CD4-positive, alpha-beta T cell (primary cell): ENCODE measurements around the gene NUB1. TPM values are rescaled to one million over a fixed set of nuclear protein-coding genes. Genes with fewer than 3 reads are reported as not detected.

Experiments
- ATAC-seq: fragments of 200-7000 bp; cut with Tn5 transposase; one replicate; pipeline ENCODE4 v1.10.0; 2022; ENCODE audit warnings: mild to moderate bottlenecking; ENCODE audit not compliant: poor library complexity
- CTCF ChIA-PET: fragments of 350-600 bp; sonication (Branson Sonifier 250); formaldehyde crosslinking; loops from one replicate; lab custom pipeline; 2021; ENCODE audit warnings: antibody characterized with exemption, inconsistent platforms; lab: Charles Lee
- POLR2A ChIA-PET: fragments of 350-600 bp; sonication (Branson Sonifier 250); formaldehyde crosslinking; loops from one replicate; lab custom pipeline; 2021; ENCODE audit warnings: antibody characterized with exemption, inconsistent platforms; lab: Charles Lee
- DNase-seq, 14 experiments: peaks; one replicate each; pipeline ENCODE4 v3.0.0-alpha.2; 2013 to 2020; ENCODE audit warnings: mixed read lengths in 2 of 14
- H3K27ac ChIP-seq, 2 donors: one replicate each; pipeline versions ENCODE4 v1.5.1 to v1.7.0; 2013; ENCODE audit warnings: low read length in 2 of 2, low read depth in 1 of 2, mild to moderate bottlenecking in 1 of 2
- H3K27me3 ChIP-seq, 2 experiments: 1 replicate in 1 of 2; 2 replicates in 1 of 2; pipeline versions ENCODE4 v1.6.1 to v1.7.0; 2013; ENCODE audit warnings: low read length in 2 of 2, control low read depth in 1 of 2, mild to moderate bottlenecking in 1 of 2, moderate library complexity in 1 of 2; ENCODE audit not compliant: insufficient read depth in 2 of 2, control insufficient read depth in 1 of 2
- H3K36me3 ChIP-seq: one replicate; pipeline ENCODE4 v1.6.1; 2013; ENCODE audit warnings: low read length, control low read depth; ENCODE audit not compliant: insufficient read depth
- H3K4me1 ChIP-seq: one replicate; pipeline ENCODE4 v1.6.1; 2013; ENCODE audit warnings: low read length, control low read depth; ENCODE audit not compliant: insufficient read depth
- H3K4me3 ChIP-seq: one replicate; pipeline ENCODE4 v1.5.1; 2013; ENCODE audit warnings: mild to moderate bottlenecking, low read length, moderate library complexity
- H3K9me3 ChIP-seq, 2 experiments: 1 replicate in 1 of 2; 2 replicates in 1 of 2; pipeline versions ENCODE4 v1.6.1 to v1.7.0; 2013; ENCODE audit warnings: low read length in 2 of 2, mild to moderate bottlenecking in 2 of 2, control low read depth in 1 of 2, moderate library complexity in 1 of 2; ENCODE audit not compliant: control insufficient read depth in 1 of 2, insufficient read depth in 1 of 2
- H3K27ac Mint-ChIP-seq: one replicate; pipeline ENCODE4 v1.8.0; 2020; ENCODE audit warnings: mixed read lengths
- H3K27me3 Mint-ChIP-seq: one replicate; pipeline ENCODE4 v1.8.0; 2021; ENCODE audit warnings: mixed read lengths
- H3K36me3 Mint-ChIP-seq: one replicate; pipeline ENCODE4 v1.8.0; 2021; ENCODE audit warnings: low read depth, mixed read lengths
- H3K4me1 Mint-ChIP-seq: one replicate; pipeline ENCODE4 v1.8.0; 2021; ENCODE audit warnings: low read depth, mixed read lengths
- H3K4me3 Mint-ChIP-seq: one replicate; pipeline ENCODE4 v1.8.0; 2020; ENCODE audit warnings: mild to moderate bottlenecking, mixed read lengths
- H3K9me3 Mint-ChIP-seq: one replicate; pipeline ENCODE4 v1.8.0; 2020; ENCODE audit warnings: mixed read lengths
- CTCF ChIP-seq: fragments of 200-600 bp; IDR thresholded peaks from one replicate; pipeline ENCODE4 v1.8.0; 2022; ENCODE audit warnings: antibody characterized with exemption, mild to moderate bottlenecking
- intact Hi-C, 2 experiments: fragments of 100-400 bp; cut with DNase I in 1 of 2; cut with micrococcal nuclease in 1 of 2; formaldehyde crosslinking; loops; one replicate each; pipeline versions ENCODE4 v1.15.1 to v1.9.0; 2023 to 2025; cut with DNase I, micrococcal nuclease
- total RNA-seq, 174 experiments: library from RNA in 2 of 174; stranded (reverse) in 2 of 174; gene quantifications; one replicate each; pipeline ENCODE4 v1.2.3 and lab custom pipeline; 2021 to 2026

Gene NUB1
- total RNA-seq, 2 experiments from 2014 or later = 86.0 to 90.4 TPM

- peaks cover 5% of the 10 kb centered on the region for H3K4me1 ChIP-seq
- intact Hi-C loops = no loop called here
- Mint-ChIP-seq H3K9me3 (no peaks in the 10 kb centered on the region), H3K27me3 (peaks cover 7% of the 10 kb centered on the region), H3K27ac (no peak overlapping the region), H3K4me1 (peaks cover 5% of the 10 kb centered on the region), H3K4me3 (no peak overlapping the region), H3K36me3 (no peaks in the 10 kb centered on the region)
- H3K9me3 ChIP-seq = peaks cover 5 to 29% of the 10 kb centered on the region in 2 experiments
- ATAC-seq (no peak), DNase-seq (no peak)
- TF ChIP-seq CTCF = no peak
- CTCF ChIA-PET = no interaction called here
- no peaks in the 10 kb centered on the region for H3K27me3 ChIP-seq
- no peak overlapping the region for H3K27ac ChIP-seq
- H3K4me3 ChIP-seq = no peak overlapping the region
- H3K36me3 ChIP-seq = no peaks in the 10 kb centered on the region
- POLR2A ChIA-PET = no interaction called here
These were observed 75.3 kb downstream of the NUB1 start for GRCh38 chr7:151416941-151417315.

GRCh38 chr7:151420144-151420543, 78.5 kb downstream of the NUB1 start:
- no peak for TF ChIP-seq CTCF
- no peak for ATAC-seq
- Histone ChIP-seq H3K36me3 (no peaks in the 10 kb centered on the region), H3K4me3 (no peak overlapping the region), H3K27me3 (no peaks in the 10 kb centered on the region), H3K9me3 (peaks cover 5 to 17% of the 10 kb centered on the region in 2 experiments), H3K27ac (no peak overlapping the region), H3K4me1 (no peaks in the 10 kb centered on the region)
- Mint-ChIP-seq H3K27me3 (no peaks in the 10 kb centered on the region), H3K27ac (no peak overlapping the region), H3K9me3 (no peaks in the 10 kb centered on the region), H3K36me3 (no peaks in the 10 kb centered on the region), H3K4me3 (no peak overlapping the region), H3K4me1 (no peaks in the 10 kb centered on the region)
- POLR2A ChIA-PET = interaction anchor here (1.1 kb wide), 1 partner anchor 10 kb away, joined by 3 read pairs; no protein-coding TSS in a partner anchor
- DNase-seq = no peak
- intact Hi-C loops = no loop called here
- CTCF ChIA-PET = no interaction called here

GRCh38 chr7:151422212-151422611, 80.6 kb downstream of the NUB1 start:
- DNase-seq (no peak), ATAC-seq (no peak)
- Histone ChIP-seq H3K27ac (no peak overlapping the region), H3K9me3 (peaks cover 5 to 14% of the 10 kb centered on the region in 2 experiments), H3K4me3 (no peak overlapping the region), H3K27me3 (no peaks in the 10 kb centered on the region), H3K4me1 (peaks cover 8% of the 10 kb centered on the region), H3K36me3 (no peaks in the 10 kb centered on the region)
- CTCF ChIA-PET = no interaction called here
- Mint-ChIP-seq H3K27ac (no peak overlapping the region), H3K36me3 (no peaks in the 10 kb centered on the region), H3K27me3 (no peaks in the 10 kb centered on the region), H3K9me3 (no peaks in the 10 kb centered on the region), H3K4me3 (no peak overlapping the region), H3K4me1 (no peaks in the 10 kb centered on the region)
- POLR2A ChIA-PET = no interaction called here
- intact Hi-C loops = loop anchor here in 1 of 2 experiments (2.0 kb wide), 1 partner anchor 15 kb away; no protein-coding TSS in a partner anchor
- no peak for TF ChIP-seq CTCF
